Panc1 (cell line): ENCODE measurements around the gene ABLIM2.

Source experiments
- CTCF ChIP-seq: fragments of 450-650 bp; IDR thresholded peaks from 2 replicates; pipeline ENCODE4 v1.5.1; 2017; ENCODE audit warnings: mild to moderate bottlenecking
- POLR2AphosphoS5 ChIP-seq: IDR thresholded peaks from 2 replicates; pipeline ENCODE4 v1.6.1; 2012; ENCODE audit warnings: mild to moderate bottlenecking, low read depth, low read length, moderate library complexity
- TCF7L2 ChIP-seq: IDR thresholded peaks from 2 replicates; pipeline ENCODE4 v1.6.1; 2011; ENCODE audit warnings: mild to moderate bottlenecking, low read depth, low read length, inconsistent platforms

GRCh38 chr4:8131210-8131609 lies 27.4 kb downstream of the ABLIM2 start:
- TF ChIP-seq CTCF = no peak
- TF ChIP-seq POLR2AphosphoS5 = no peak
- TF ChIP-seq TCF7L2 = no peak
